ENCODE measurements around the gene BSN.

DNA sequence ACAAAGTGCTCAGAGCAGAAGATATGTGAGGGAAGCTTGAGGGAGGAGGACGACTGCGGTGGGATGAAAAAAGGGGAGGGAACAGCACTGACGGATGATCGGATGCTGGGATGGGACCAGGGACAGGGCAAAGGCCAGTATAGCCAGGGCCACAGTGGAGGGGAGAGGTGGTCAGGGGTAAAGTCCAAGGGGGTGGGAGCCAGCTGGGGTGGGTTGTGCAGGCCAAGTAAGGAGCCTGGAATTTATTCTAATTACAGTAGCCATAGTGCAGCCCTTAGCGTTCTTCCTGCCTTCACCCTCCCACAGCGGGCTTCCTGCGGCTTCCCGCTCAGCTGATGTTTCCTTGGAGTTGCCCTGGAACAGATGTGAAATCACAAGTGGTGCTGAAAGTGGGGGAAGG is 112.3 kb downstream of the BSN start:
- TF ChIP-seq POLR2A (IDR thresholded peaks at IDR 0.05): peak; percentile 32
- TF ChIP-seq, protein P1, sequence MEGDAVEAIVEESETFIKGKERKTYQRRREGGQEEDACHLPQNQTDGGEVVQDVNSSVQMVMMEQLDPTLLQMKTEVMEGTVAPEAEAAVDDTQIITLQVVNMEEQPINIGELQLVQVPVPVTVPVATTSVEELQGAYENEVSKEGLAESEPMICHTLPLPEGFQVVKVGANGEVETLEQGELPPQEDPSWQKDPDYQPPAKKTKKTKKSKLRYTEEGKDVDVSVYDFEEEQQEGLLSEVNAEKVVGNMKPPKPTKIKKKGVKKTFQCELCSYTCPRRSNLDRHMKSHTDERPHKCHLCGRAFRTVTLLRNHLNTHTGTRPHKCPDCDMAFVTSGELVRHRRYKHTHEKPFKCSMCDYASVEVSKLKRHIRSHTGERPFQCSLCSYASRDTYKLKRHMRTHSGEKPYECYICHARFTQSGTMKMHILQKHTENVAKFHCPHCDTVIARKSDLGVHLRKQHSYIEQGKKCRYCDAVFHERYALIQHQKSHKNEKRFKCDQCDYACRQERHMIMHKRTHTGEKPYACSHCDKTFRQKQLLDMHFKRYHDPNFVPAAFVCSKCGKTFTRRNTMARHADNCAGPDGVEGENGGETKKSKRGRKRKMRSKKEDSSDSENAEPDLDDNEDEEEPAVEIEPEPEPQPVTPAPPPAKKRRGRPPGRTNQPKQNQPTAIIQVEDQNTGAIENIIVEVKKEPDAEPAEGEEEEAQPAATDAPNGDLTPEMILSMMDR (IDR thresholded peaks at IDR 0.05): no peak

All from right lobe of liver (tissue), 4 donors.